ENCODE results near the gene SSC5D.

SSC5D gene

DNA sequence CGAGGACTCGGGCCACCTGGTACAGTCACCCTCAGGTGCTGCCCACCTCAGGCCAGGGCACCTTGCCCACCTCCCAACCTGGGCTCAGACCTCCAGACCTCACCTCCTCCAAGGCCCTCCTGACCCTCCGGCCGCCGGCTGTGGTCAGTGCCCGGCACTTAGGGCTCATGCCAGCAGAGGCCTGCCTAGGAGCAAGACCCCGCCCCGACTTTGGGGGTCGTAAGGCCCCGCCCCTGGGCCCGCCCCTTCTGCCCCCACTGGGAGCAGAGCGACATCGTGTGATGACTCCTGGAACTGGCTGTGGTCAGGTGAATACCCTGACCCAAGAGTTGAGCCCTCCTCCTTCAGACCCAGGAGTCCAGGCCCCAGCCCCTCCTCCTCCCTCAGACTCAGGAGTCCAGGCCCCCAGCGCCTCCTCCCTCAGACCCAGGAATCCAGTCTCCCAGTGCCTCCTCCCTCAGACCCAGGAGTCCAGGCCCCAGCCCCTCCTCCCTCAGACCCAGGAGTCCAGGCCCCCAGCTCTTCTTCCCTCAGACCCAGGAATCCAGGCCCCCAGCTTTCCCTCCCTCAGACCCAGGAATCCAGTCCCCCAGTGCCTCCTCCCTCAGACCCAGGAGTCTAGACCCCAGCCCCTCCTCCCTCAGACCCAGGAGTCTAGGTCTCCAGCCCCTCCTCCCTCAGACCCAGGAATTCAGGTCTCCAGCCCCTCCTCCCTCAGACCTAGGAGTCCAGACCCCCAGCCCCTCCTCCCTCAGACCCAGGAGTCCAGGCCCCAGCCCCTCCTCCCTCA, 48.9 kb downstream of the SSC5D start, which contains the start of gene SBK2:
Gene SBK2, minus strand, starts transcription at position 183 of the 790 bp plus-strand sequence. CDS start 839 bp downstream, outside the sequence.
- no peak for DNase-seq (ENCODE audit: low read depth)

DNA sequence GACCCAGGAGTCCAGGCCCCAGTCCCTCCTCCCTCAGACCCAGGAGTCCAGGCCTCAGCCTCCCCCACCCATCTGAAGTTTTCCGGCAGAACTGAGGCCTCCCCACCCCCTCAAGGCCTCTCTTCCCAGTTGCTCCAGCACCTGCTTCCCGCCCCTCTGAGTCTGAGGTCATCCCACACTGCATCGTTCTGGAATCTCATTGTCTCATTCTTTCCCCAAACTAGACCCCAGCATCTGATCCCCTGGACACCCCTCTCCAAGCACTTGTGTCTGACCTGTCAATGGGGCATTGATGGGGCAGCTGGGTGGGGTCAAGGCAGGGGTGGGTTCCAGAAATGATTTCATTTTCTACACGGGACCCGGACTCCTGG, 49.5 kb downstream of the SSC5D start:
- no peak for DNase-seq (ENCODE audit: low read depth)

DNA sequence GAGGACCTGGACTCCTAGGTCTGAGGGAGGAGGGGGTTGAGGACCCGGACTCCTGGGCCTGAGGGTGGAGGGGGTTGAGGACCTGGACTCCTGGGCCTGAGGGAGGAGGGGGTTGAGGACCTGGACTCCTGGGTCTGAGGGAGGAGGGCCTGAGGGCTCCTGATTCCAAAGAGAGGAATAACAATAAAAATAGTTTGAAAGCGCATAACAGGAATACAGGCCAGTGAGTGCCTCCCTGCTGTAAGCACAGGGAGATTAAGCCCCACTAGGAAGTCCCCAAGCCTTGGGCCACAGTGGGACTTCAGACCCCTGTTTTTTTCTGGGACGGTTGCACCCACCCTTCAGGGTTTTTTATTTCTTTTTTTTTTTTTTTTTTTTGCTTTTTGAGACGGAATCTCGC, 49.9 kb downstream of the SSC5D start:
- DNase-seq (ENCODE audit: low read depth), result no peak

DNA sequence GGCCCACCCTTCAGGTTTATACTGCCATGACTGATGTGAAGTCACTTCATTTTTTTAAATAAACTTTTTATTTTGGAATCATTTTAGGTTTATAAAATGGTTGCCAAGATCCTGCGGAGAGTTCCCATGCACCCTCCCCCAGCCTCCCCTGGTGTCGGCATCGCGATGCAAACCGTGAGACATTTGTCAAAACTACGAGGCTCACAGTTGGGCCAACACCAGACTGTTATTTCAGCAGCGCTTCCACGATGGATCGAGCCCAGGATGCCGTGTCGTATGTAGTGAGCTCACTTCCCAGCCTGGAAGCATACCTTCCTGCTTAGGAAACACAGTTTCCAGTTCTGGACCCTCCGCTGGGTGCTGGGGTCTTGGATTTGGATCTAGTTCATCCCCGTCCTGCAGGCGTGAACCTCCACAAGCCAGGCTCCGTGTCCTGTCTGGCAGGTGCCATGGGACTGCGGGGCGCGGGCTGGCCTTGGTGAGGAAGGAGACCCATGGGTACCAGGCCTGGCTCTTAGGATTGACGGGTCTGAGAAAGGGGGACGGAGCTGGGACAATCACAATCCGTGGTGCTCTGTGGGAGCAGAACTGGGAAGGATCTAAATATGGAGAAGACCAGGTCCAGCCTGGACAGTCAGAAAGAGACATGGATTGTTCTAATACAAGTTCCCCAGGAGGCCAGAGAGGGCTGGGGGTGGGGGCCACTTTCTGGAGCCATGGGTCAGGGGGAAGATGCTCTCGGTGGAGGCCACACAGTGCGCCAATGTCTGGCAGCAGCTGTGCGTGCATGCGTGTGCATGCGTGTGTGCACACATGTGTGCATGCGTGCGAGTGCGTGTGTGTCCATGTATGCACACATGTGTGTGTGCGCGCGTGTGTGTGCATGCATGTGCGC, 51.1 kb downstream of the SSC5D start:
- DNase-seq (ENCODE audit: low read depth), result no peak

DNA sequence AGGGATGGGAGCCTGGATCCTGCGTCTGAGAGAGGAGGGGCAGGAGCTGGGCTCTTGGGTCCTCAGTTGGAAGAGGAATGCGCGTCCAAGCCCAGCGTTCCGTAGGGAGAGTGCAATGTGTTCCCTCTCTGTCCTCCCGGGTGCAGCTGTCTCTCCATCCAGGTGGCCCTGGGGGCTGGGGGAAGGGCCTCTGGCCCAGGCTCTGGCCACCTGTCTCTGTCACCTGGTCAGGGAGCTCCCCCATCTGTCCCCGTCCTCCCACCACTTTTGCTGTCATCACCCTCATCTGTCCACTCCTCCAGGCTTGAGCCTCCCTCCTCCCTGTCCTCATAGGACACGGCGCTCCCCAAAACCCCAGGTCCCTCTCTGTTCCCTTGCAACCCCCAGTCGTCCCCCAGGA, 52.4 kb downstream of the SSC5D start:
- DNase-seq (ENCODE audit: low read depth), result no peak

DNA sequence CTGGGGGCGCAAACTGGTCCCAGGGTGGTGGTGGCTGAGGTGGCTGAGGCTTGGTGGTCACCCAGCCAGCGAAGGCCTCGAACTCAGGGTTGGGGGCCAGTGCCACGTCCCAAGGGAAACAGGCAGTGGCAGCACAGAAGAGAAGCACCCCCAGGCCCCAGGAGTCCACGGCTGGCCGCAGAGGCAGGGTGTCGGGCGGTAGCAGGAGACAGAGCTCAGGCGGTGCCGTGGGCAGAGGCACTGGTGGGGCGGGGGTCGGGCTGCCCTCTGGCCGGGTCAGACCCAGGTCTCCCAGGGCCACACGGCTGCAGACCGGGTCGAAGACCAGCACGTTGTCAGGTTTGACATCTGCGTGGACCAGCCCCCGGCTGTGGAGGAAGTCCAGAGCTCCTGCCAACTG, 52.9 kb downstream of the SSC5D start:
- DNase-seq (ENCODE audit: low read depth), result no peak

DNA sequence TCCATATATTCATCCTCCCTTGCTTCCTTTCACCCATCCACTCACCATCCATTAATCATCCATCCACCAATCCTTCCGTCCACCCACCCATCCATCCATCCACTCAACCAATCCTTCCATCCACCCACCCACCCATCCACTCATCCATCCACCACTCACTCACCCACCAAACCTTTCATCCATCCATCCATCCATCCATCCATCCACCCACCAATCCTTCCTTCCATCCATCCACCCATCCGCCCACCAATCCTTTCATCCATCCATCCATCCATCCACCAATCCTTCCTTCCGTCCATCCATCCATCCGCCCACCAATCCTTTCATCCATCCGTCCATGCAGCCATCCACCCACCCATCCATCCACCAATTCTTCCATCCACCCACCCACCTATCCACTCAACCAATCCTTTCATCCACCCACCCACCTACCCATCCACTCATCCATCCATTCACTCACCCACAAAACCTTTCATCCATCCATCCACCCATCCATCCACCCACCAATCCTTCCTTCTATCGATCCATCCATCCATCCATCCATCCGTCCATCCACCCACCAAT, 54.1 kb downstream of the SSC5D start:
- no peak for DNase-seq (ENCODE audit: low read depth)

DNA sequence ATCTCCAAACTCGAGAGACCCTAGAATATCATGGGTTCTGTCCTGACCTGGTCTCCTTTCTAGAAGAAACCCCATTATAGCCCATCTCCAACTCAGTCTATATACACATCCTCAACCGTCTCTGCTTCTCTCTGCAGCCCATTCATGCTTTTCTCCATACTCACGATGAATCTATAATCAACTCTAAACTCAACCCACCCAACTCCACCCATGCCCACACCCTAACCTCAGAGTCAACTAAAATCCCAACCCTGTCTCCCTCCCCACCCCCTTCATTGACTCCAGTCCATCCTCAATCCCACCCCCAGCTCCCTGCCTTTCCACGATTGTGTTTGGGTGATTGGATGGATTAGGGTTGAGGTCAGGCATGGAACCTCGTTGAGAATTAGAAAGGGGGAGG, 55.3 kb downstream of the SSC5D start:
- DNase-seq (ENCODE audit: low read depth), result no peak

DNA sequence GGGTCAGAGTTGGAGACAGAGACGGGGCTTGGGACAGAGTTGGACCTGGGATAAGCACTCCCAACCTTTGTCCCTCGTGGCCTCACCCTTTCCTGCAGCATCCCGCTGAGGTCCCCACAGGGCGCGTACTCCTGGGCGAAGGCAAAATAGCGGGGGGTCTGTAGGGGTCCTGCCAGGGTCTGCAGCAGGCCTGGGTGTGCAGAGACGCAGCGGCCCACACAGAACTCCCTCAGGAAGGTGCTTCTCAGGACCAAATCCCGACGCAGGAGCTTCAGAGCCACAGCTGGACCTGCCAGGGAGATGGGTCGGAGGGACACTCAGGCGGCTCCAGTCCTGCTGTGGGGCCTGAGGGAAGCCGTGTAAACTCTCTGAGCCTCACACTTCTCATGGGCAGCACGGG, 55.8 kb downstream of the SSC5D start:
- no peak for DNase-seq (ENCODE audit: low read depth)

DNA sequence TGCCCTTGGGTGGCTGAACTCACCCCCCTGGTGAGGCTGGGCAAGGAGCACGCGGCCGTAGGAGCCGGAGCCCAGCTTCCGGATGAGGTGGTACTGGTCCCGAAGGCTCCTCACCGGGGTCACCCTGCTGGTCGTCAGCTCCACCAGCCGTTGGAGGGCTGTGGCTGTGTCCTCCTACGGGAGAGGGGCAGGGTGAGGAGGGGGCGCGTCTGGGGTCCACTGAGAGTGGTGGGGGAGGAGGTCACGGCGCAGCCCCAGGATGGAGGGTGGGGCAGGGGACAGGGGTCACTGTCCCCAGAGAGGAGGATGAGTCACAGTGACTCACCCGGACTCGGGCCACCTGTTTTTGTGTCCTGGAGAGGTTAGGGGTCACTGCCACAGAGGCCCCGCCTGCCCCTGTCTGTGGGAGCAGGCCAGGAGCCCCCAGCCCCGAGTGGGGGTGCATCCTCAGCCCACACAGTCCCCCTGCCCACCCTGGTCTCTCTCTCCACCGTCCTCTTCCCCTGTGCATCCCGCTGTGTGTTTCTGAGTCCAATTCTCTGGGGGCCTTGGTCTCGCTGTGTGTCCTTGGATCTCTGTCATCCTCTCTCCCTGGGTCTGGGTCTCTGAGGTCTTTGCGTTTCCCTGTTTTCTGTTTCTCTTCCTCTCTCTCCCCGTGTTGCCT, 56.7 kb downstream of the SSC5D start:
- no peak for DNase-seq (ENCODE audit: low read depth)

DNA sequence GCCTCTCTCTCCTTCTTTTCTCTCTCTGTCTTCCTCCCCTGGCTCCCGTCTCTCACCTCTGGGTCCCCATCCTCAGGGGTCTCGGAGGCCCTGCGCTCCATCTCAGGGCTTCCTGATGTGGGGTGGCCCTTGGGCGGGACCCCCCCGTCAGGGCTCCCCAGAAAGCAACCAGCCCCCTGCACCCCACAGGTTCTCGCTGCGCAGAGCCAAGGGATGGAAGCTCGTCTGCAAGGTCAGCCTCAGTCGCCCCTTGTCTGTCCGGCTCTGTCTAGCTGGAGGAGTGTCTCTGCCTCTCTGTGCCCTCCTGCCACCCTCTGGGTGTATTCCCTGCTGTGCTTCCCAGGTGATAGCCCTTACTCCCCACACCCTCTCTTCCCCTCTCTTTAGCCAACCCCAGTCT, 57.2 kb downstream of the SSC5D start, which contains the start of gene SBK3:
Gene SBK3, minus strand, starts transcription at position 101 of the 400 bp plus-strand sequence. Its CDS starts 0 bp downstream, at position 101.
- DNase-seq (ENCODE audit: low read depth), result no peak

DNA sequence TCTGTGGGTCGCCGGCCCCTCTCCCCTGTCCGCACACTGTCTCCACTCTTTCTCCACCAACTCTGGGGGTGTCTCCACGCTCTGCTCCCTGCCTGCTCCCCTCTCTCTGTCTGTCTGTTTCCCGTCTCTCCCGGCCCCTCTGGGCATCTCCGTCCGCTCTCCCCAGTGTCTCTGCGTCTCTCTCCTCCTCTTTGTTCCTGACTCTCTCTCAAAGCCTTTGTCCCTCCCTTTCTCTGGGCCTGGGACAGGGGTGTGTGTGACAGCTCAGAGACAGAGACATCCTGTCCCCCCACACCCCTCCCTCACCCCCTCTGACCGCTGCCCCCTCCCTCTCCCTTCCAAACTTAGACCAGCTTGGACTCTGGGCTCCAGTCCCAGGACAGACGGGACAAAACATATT, 57.8 kb downstream of the SSC5D start:
- no peak for DNase-seq (ENCODE audit: low read depth)

DNA sequence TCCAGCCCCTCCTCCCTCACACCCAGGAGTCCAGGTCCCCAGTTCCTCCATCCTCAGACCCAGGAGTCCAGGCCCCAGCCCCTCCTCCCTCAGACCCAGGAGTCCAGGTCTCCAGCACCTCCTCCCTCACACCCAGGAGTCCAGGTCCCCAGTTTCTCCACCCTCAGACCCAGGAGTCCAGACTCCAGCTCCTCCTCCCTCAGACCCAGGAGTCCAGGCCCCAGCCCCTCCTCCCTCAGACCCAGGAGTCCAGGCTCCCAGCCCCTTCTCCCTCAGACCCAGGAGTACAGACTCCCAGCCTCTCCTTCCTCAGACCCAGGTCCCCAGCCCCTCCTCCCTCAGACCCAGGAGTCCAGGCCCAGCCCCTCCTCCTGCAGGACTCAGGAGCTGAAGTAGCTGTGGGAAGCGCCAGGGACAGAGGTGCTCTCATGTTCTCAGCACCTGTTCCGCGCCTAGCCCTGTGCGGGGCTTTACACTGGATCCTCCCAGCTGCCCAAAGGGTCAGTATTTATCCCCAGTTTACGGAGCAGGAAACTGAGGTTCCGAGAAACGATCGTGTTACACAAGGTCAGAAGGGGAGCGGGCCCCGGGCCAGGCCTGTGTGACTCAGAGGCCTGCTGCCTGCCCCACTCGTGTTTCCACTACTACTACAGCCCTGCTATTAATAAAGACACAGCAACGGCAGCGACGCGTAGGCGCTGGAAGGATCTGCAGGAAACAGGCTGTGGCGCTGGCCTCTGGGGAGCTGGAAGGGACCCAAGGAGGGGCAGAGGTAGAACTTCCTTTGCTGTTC, 58.8 kb downstream of the SSC5D start:
- DNase-seq (ENCODE audit: low read depth), result no peak

DNA sequence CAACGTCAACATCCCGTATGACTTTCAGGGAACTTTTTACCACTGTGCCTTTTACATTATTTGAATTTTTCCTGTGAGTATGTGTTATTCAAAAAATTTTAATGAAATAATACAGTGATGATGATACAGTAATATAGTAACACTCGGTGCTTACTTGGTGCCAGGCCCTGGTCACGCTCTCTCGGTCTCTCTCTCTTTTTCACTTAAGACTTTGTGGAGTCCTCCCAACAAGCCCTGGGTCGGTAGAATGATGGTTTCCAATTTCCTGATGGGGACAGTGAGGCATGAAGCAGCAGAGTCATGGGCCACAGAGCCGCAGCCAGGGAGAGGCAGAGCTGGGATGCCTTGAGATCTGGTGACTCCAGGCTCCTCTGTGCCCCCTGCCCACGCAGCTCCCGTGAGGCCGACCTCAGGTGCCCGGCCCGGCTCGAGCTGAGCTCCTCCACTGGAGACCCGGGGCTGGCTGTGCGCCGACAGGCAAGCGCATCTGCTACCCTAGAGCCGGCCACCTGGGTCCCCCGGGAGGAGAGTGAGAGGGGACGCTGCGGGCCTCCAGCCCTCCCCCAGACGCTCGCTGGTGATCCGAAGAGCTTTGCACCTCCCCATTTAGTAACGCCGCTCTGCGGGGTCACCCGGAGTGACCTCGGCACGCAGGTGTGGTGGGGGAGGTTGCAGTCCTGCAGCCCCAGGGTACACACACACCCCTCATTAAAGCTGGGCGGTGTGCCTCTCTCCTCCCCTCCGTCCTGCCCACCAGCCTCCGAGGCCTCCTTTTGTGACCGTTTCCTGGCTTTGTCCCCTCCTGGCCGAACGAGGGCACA, 61.5 kb downstream of the SSC5D start:
- no peak for DNase-seq (ENCODE audit: low read depth)

DNA sequence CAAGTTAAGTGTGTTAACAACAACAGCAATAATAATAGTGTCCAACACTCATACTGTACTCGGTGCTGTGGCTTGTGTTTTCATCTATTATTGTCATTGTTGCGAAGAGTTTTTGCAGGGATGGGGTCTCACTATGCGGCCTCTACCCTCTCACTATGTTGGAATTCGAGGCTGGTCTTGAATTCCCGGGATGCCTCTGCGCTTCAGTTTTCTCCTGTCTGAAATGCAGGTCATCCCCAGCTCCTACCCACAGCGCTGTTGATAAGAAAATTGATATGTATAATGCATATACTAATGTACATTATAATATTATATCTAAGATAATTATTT, 62.0 kb downstream of the SSC5D start:
- DNase-seq (ENCODE audit: low read depth), result no peak

DNA sequence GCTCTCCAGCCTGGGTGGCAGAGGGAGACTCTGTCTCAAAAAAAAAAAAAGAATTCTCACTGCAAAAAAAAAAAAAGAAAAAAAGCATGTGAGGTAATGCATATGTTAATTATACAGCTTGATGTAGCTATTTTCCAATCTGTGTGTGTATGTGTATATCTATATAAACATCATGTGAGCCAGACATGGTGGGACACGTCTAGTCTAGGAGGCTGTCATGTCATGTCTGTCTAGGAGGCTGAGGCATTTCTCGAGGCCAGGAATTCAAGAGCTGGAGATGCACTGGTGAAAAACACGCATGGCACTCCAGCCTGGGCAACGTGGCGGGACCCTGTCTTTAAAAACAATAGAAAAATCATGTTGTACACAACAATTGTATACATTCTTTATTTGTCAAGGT, 64.0 kb downstream of the SSC5D start:
- DNase-seq (ENCODE audit: low read depth), result no peak

DNA sequence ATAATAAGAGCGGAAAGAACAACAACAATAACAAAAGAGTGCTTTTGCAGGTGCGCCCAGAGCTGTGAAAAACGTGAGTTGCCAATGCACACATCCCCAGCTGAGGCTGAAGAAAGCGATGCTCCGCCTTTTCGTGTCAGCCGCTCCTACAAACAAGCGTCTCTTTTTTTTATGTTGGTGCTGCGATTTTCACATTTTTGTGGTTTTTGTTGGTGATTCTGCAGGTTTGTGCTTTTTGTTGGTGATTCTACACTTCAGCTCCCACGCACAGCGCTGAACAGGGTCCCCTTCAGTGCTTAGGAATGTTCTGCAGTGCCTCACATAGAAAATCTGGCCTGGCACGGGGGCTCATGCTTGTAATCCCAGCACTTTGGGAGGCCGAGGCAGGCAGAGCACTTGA, 64.4 kb downstream of the SSC5D start:
- DNase-seq (ENCODE audit: low read depth), result no peak

DNA sequence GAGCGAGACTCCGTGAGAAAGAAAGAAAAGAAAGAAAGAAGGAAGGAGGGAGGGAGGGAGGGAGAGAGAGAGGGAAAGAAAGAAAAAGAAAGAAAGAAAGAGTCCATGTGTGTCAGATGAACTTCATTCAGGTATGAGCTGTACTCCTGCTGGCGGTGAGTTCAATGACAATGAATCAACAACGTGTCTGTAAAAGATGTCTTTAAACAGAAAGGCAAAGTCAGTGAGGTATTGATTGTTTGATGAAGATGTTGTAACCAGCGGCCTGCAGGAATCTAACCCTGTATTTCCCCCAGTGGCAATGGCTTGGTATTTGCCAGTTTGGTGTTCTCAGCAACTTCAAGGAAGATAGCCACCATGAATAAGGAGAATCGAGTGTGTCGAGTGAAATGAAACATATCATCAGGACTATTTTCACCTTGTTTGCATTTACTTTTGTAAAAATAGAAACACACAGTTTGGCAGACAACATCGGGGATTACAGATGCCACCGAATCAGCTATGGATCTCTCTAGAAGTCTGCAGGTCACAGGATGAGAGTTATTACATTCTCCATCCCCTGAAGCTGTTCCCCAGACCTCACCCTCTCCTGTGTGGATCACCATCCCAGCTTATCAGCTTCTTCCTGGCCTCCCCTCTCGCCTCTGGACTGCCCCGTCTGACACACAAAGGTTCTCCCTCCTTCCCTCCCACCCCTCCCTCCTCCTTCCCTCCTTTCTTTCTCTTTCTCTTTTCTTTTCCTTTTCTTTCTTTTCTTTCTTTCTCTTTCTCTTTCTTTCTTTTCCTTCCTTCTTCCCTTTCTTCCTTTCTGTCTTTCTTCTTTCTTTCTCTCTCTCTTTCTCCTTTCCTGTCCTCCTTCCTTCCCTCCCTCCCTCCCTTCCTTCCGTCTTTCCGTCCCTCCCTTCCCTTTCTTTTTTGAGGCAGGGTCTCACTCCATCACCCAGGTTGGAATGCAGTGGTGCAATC, 65.3 kb downstream of the SSC5D start:
- no peak for DNase-seq (ENCODE audit: low read depth)

DNA sequence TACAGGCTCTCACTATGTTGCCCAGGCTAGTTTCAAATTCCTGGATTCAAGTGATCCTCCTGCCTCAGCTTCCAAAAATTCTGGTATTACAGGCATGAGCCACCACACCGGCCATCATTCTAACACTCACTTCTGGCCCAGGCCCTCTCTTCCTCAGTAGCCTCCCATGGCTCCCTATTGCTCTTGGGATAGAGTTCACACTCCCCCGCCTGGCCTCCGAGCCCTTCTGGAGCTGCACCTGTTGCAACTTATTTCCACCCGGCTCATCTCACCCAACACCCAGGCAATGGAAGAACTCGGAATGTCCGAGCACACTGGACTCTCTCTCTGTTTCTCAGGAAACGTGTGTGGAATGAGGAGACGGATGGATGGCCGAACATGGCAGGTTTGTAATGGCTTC, 66.1 kb downstream of the SSC5D start:
- no peak for DNase-seq (ENCODE audit: low read depth)

DNA sequence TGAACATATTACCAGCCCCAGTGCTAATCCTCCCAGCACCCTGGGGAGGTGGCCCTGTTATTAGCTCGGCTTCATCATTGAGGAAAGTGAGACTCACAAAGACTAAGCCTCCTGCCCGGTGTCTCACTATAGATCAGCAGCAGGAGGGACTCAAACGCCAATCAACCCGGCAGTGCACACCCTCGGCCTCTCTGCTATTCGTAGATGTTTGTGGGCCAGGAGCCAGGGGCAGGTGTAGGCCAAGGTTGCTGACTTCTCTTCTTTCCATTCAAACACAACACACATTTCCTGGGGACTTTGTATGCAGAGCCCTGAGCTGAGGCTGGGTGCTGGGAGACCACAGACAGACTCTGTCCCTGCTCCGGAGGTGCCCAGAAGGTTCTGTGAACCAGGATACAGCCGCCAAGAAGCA, 66.5 kb downstream of the SSC5D start:
- no peak for DNase-seq (ENCODE audit: low read depth)

Measured in stimulated activated CD8-positive, alpha-beta memory T cell treated with anti-CD3 and anti-CD28 coated beads, Interleukin-12 subunit alpha, Interleukin-12 subunit beta, amount 100 ng/mL, for 1 hour (primary cell).